Esophagus squamous epithelium (tissue), 5 donors: ENCODE data around the gene PTPRM. TPM values are rescaled to one million over a fixed set of nuclear protein-coding genes. Genes with fewer than 3 reads are reported as not detected.
A peak's percentile ranks its signal among the peaks of the same experiment; 100 is the strongest.

ENCODE experiments used
- DNase-seq: peaks from one replicate; lab custom pipeline; 2025; lab: John Stamatoyannopoulos, UW
- H3K27ac ChIP-seq, 4 donors: fragments of 200-600 bp; sonication (generic); one replicate each; pipeline ENCODE4 v1.5.1; 2016 to 2019; ENCODE audit warnings: mild to moderate bottlenecking in 1 of 4
- H3K27me3 ChIP-seq, 4 donors: fragments of 200-600 bp; sonication (generic); 1 replicate in 3 of 4; 2 replicates in 1 of 4; pipeline versions ENCODE4 v1.5.1 to v1.6.0; 2017 to 2021; ENCODE audit warnings: antibody characterized with exemption in 1 of 4
- H3K36me3 ChIP-seq, 3 donors: fragments of 200-600 bp; sonication (generic); one replicate each; pipeline ENCODE4 v1.5.1; 2016 to 2019
- H3K4me1 ChIP-seq, 3 donors: fragments of 200-600 bp; sonication (generic); one replicate each; pipeline ENCODE4 v1.5.1; 2017 to 2019
- H3K4me3 ChIP-seq, 4 donors: fragments of 200-600 bp; sonication (generic); 1 replicate in 3 of 4; 2 replicates in 1 of 4; pipeline ENCODE4 v1.5.1; 2016 to 2019; ENCODE audit warnings: mild to moderate bottlenecking in 2 of 4, moderate library complexity in 1 of 4
- H3K9me3 ChIP-seq, 3 donors: fragments of 200-600 bp; sonication (generic); one replicate each; pipeline ENCODE4 v1.5.1; 2016 to 2019
- POLR2A ChIP-seq, 4 donors: fragments of 450-650 bp; IDR thresholded peaks; one replicate each; pipeline ENCODE4 v1.6.1; 2017; ENCODE audit warnings: antibody characterized with exemption in 4 of 4, mild to moderate bottlenecking in 4 of 4, moderate library complexity in 3 of 4
- WGBS, 2 donors: methylation state at CpG; one replicate each; pipeline ENCODE4 v1.1.5; 2018; 5-methylcytosine and 5-hydroxymethylcytosine counted together
- intact Hi-C: fragments of 100-400 bp; cut with DNase I; formaldehyde crosslinking; loops from one replicate; pipeline ENCODE4 v1.15.0; 2022
- total RNA-seq, 4 donors: library from RNA; depleted of rRNA; stranded (reverse); fragments of >200 nt; gene quantifications; one replicate each; pipeline ENCODE4 v1.1.0, GENCODE V29; 2016
- TF ChIP-seq, protein P1 (sequence below), 6 experiments: fragments of 450-650 bp in 4 of 6; fragments of 200-600 bp in 2 of 6; sonication (generic) in 2 of 6; IDR thresholded peaks; one replicate each; pipeline ENCODE4 v1.5.1; 2016 to 2019; ENCODE audit warnings: antibody characterized with exemption in 6 of 6, mild to moderate bottlenecking in 4 of 6, moderate library complexity in 4 of 6
- donor health status: DM: yes; HTN: yes; CAD: no.

PTPRM gene
- total RNA-seq, 4 donors from 2014 or later, result 6.5 to 38.7 (median 11.1) TPM

DNA sequence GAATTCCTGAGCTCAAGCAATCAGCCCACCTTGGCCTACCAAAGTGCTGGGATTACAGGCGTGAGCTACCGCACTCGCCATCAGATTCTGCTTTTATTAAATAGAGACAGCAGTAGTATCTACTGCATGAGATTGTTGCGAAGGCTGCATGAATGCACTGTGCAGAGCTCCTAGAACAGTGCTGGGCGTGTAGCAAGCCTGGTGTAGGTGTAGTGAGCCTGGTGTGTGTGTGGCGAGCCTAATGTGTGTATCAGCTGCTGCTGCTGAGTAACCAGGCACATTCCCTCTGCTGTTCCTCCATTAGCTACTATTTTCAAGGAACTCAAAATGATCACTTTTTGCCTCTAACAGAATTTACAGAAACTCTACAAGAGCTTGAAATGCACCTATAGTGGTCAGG lies 57.6 kb downstream of the PTPRM start:
- no peaks in the 10 kb centered on the region for H3K27me3 ChIP-seq
- DNase-seq, result no peak
- WGBS, 2 donors, result 81 to 92% methylated on average over 3 to 6 of the region's 6 CpGs
- no peaks in the 10 kb centered on the region for H3K9me3 ChIP-seq
- no peak overlapping the region for H3K4me3 ChIP-seq
- no peak overlapping the region for H3K27ac ChIP-seq
- no peaks in the 10 kb centered on the region for H3K36me3 ChIP-seq
- intact Hi-C loops, result no loop called here
- peaks cover 0 to 31% (median 6%) of the 10 kb centered on the region in 3 donors for H3K4me1 ChIP-seq
- TF ChIP-seq POLR2A (IDR thresholded peaks at IDR 0.05), result no peak
- TF ChIP-seq, protein P1, sequence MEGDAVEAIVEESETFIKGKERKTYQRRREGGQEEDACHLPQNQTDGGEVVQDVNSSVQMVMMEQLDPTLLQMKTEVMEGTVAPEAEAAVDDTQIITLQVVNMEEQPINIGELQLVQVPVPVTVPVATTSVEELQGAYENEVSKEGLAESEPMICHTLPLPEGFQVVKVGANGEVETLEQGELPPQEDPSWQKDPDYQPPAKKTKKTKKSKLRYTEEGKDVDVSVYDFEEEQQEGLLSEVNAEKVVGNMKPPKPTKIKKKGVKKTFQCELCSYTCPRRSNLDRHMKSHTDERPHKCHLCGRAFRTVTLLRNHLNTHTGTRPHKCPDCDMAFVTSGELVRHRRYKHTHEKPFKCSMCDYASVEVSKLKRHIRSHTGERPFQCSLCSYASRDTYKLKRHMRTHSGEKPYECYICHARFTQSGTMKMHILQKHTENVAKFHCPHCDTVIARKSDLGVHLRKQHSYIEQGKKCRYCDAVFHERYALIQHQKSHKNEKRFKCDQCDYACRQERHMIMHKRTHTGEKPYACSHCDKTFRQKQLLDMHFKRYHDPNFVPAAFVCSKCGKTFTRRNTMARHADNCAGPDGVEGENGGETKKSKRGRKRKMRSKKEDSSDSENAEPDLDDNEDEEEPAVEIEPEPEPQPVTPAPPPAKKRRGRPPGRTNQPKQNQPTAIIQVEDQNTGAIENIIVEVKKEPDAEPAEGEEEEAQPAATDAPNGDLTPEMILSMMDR (IDR thresholded peaks at IDR 0.05), result no peak

DNA sequence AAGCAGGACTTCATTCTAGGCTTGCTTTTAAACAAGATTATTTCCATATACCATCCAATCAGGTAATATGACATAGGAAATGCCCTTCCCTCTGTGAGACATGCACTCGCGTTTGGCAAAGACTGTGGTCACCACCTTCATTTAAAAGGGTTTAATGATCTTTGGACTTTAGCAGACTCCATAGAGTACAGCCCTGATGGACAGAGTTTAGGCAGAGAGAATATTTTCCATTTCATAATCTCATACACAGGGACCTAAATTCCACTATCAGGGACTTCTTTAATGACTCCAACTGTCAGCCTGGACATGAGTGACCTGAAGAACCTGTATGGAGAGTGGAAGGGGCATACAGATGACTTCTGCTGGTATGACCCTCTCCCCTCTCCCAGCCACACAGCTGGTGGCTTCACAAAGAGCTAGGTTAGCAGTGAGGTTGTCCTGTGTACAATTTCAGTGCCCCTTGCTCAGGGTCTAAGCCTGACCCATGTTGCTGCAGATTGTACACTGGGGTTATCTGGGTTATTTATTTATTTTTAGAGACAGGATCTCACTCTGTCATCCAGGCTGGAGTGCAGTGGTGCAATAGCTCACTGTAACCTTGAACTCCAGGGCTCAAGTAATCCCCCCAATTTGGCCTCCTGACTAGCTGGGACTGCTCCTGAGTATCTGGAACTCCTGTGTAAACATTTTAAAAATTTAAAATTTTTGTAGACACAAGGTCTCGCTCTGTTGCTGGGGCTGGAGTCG lies 59.2 kb downstream of the PTPRM start:
- Histone ChIP-seq H3K4me3 (no peak overlapping the region), H3K27ac (no peak overlapping the region), H3K4me1 (peaks cover 0 to 26% (median 6%) of the 10 kb centered on the region in 3 donors), H3K27me3 (no peaks in the 10 kb centered on the region), H3K36me3 (no peaks in the 10 kb centered on the region), H3K9me3 (no peaks in the 10 kb centered on the region)
- TF ChIP-seq, protein P1 (IDR thresholded peaks at IDR 0.05), result no peak
- TF ChIP-seq POLR2A (IDR thresholded peaks at IDR 0.05), result no peak
- DNase-seq, result no peak
- WGBS, 2 donors, result 81 to 83% methylated on average over 4 of the region's 4 CpGs
- intact Hi-C loops, result no loop called here

DNA sequence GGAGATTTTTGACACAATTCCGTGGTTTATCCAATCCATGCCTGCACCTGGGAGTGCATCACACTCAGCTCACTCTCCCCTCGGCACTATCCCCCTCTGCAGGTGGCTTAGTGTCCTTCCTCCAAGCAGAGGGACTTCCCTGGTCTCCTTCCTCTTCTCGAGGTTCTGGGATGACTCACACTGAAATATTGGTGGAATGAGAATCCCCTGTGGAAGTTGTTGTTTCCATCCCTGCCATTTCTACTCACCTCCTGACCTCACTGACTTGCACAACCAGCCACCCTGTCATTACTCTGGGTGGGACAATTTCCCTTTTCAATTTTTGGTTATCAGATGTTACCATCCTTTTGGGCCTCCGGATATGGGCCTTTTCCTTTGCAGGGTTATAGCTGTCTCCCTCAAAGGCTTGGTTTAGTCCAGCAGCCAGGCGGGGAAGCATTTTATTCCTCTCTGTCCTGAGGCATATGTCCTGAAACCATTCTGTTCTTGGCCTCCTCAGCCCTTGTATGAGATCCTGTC lies 59.9 kb downstream of the PTPRM start:
- DNase-seq, result no peak
- Histone ChIP-seq H3K36me3 (no peaks in the 10 kb centered on the region), H3K27ac (peak overlapping the region in 1 of 4 donors; percentile 46), H3K9me3 (no peaks in the 10 kb centered on the region), H3K27me3 (no peaks in the 10 kb centered on the region), H3K4me3 (no peak overlapping the region), H3K4me1 (peaks cover 0 to 26% (median 6%) of the 10 kb centered on the region in 3 donors)
- no peak for TF ChIP-seq POLR2A (IDR thresholded peaks at IDR 0.05)
- TF ChIP-seq, protein P1 (IDR thresholded peaks at IDR 0.05), result no peak
- WGBS, 2 donors, result 30 to 55% methylated on average over 5 of the region's 5 CpGs
- intact Hi-C loops, result no loop called here

DNA sequence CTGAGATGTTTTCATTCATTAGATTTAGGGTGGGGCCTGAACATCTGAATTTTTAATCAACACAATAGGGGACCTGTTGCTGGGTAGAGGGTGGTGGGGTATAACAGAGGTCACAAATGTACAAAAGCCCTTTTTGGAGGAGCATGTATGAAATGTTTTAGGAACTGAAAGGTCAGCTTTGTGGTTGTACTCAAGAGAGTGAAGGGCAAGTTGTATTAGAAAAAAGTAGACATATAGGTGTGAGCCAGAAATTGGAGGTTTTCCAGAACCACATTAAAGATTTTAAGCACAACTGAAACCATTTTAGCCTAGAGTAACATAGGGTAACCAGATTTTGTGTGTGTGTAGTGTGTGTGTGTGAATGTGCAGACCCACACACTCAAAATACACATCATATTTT lies 62.3 kb downstream of the PTPRM start:
- Histone ChIP-seq H3K4me3 (no peak overlapping the region), H3K36me3 (no peaks in the 10 kb centered on the region), H3K27ac (no peak overlapping the region), H3K27me3 (no peaks in the 10 kb centered on the region), H3K4me1 (peaks cover 0 to 21% (median 6%) of the 10 kb centered on the region in 3 donors), H3K9me3 (no peaks in the 10 kb centered on the region)
- no peak for TF ChIP-seq POLR2A (IDR thresholded peaks at IDR 0.05)
- TF ChIP-seq, protein P1 (IDR thresholded peaks at IDR 0.05), result no peak
- no peak for DNase-seq
- intact Hi-C loops, result no loop called here

DNA sequence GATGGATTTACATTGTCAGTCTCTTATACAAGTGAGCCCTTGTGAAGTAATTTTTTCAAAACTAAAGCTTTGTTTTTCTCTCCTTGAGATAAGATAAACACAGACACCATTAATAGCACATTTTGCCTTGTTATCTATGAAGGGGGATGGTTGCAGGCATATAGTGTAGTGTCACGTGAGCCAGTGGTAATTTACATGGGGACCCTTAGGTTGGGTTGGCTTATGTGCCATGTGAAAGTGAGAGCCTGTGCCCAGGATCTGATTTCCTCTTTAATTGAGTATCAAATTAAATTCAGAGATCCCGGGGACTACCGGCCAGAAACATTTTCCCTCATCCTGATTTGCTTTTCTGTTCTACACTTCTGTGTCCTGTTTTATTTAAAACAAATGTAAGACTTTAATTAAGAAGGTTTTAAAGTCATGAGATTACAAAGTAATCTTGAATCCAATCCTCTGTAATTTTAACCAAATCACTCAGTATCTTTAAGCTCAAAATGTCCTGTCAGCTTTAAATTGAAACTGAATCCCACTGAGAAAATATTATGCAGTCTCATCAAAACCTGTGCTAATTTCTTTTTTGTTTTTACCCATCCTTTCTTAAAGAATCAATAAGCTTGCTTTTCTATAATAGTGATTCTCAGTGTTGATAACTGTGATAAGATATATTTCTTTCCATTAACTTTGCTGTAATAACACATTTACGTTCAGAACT lies 63.8 kb downstream of the PTPRM start:
- WGBS, 2 donors, result 85% methylated on average over 4 of the region's 4 CpGs
- peaks cover 0 to 21% (median 6%) of the 10 kb centered on the region in 3 donors for H3K4me1 ChIP-seq
- no peak for DNase-seq
- H3K36me3 ChIP-seq, result no peaks in the 10 kb centered on the region
- no peak overlapping the region for H3K4me3 ChIP-seq
- H3K27me3 ChIP-seq, result no peaks in the 10 kb centered on the region
- intact Hi-C loops, result no loop called here
- no peak for TF ChIP-seq POLR2A (IDR thresholded peaks at IDR 0.05)
- TF ChIP-seq, protein P1 (IDR thresholded peaks at IDR 0.05), result no peak
- no peak overlapping the region for H3K27ac ChIP-seq
- H3K9me3 ChIP-seq, result no peaks in the 10 kb centered on the region
